Heart left ventricle (tissue), 16 donors: ENCODE data around the gene C1QTNF4. TPM values are rescaled to one million over a fixed set of nuclear protein-coding genes. Genes with fewer than 3 reads are reported as not detected.

Experiments used
- ATAC-seq, 4 donors: fragments of 200-7000 bp; cut with Tn5 transposase; one replicate each; pipeline ENCODE4 v1.9.1; 2020 to 2022; ENCODE audit warnings: moderate library complexity in 4 of 4, mild to moderate bottlenecking in 3 of 4, moderate number of reproducible peaks in 1 of 4
- DNase-seq, 5 donors: peaks; one replicate each; pipeline ENCODE4 v3.0.0-alpha.2; 2020
- H3K27ac ChIP-seq, 12 donors: fragments of 200-600 bp; sonication (generic) in 4 of 12; one replicate each; pipeline versions ENCODE4 v1.5.0 to v1.8.0; 2016 to 2022; ENCODE audit warnings: mild to moderate bottlenecking in 2 of 12
- H3K27me3 ChIP-seq, 9 donors: fragments of 200-600 bp; sonication (generic) in 2 of 9; one replicate each; pipeline versions ENCODE4 v1.5.1 to v1.8.0; 2016 to 2022; ENCODE audit warnings: mild to moderate bottlenecking in 3 of 9
- H3K36me3 ChIP-seq, 9 donors: fragments of 200-600 bp; sonication (generic) in 2 of 9; one replicate each; pipeline versions ENCODE4 v1.5.0 to v1.8.0; 2018 to 2022; ENCODE audit warnings: mild to moderate bottlenecking in 2 of 9
- H3K4me1 ChIP-seq, 12 donors: fragments of 200-600 bp; sonication (generic) in 4 of 12; one replicate each; pipeline versions ENCODE4 v1.5.0 to v1.8.0; 2016 to 2022; ENCODE audit warnings: mild to moderate bottlenecking in 3 of 12
- H3K4me3 ChIP-seq, 12 donors: fragments of 200-600 bp; sonication (generic) in 4 of 12; one replicate each; pipeline versions ENCODE4 v1.5.0 to v1.8.0; 2017 to 2022; ENCODE audit warnings: mild to moderate bottlenecking in 9 of 12, moderate library complexity in 4 of 12
- H3K9me3 ChIP-seq, 12 donors: fragments of 200-600 bp; sonication (generic) in 4 of 12; one replicate each; pipeline versions ENCODE4 v1.5.0 to v1.8.0; 2016 to 2022; ENCODE audit warnings: mild to moderate bottlenecking in 1 of 12
- CTCF ChIP-seq, 12 donors: fragments of 200-600 bp; sonication (generic) in 4 of 12; IDR thresholded peaks; one replicate each; pipeline versions ENCODE4 v1.5.0 to v1.8.0; 2018 to 2022; ENCODE audit warnings: antibody characterized with exemption in 12 of 12, mild to moderate bottlenecking in 5 of 12
- POLR2A ChIP-seq, 2 donors: fragments of 450-650 bp; IDR thresholded peaks; one replicate each; pipeline ENCODE4 v1.6.1; 2017; ENCODE audit warnings: antibody characterized with exemption in 2 of 2, mild to moderate bottlenecking in 2 of 2, moderate library complexity in 2 of 2
- WGBS, 4 donors: extraction: QIAGEN DNeasy Blood & Tissue Kit in 2 of 4; methylation state at CpG; one replicate each; pipeline versions ENCODE4 v1.1.5 to v1.1.7; 2013 to 2018; 5-methylcytosine and 5-hydroxymethylcytosine counted together
- intact Hi-C, 10 donors: fragments of 100-400 bp; cut with DNase I; formaldehyde crosslinking; loops; one replicate each; pipeline versions ENCODE4 v1.11.1 to v1.14.2; 2022
- polyA plus RNA-seq, 2 donors: library from polyadenylated mRNA; stranded (reverse); fragments of 200-250 nt; gene quantifications; one replicate each; pipeline ENCODE4 v1.2.3, GENCODE V29; 2013
- total RNA-seq, 9 donors: library from RNA; depleted of rRNA in 2 of 9; stranded (reverse); fragments of >200 nt in 2 of 9; fragmentation: NEBNext Ultra II Directional in 3 of 9; extraction: Animal tissue kit (Norgen Biotek cat#: 25700) in 3 of 9; gene quantifications; one replicate each; pipeline versions ENCODE4 v1.1.0 to v1.2.4, GENCODE V29; 2016 to 2023
- donor health status: ischemic (EF 13 %, LVEDD 7.1; RV severe dilation, severe dysfunction).
- donor health status: healthy with polysubstance abuse.
- donor health status: DM: no; HTN: yes; CAD: no.
- donor health status: DM: no; HTN: no; CAD: no.
- donor health status: ischemic (EF 25% LVEDD 6.9; RV normal size, moderate dysfunction).
- donor health status: ischemic (EF 25% LVEDD 5.7; RV mildly dilated, moderate dysfunction).
- donor health status: healthy.
- donor health status: DM: yes; HTN: yes; CAD: no.
- donor health status: ischemic (EF 35%, LVEDD 5.7; RV mildly dilated, moderate dysfunction).
- donor health status: nonischemic (EF 11% LVEDD 7.7; RV severe dilation, severe dysfunction).
- donor health status: DM: yes; HTN: yes; CAD: no.
- donor health status: PGD.
- donor health status: ischemic (EF 29% LVEDD 5.4; RV normal size, mild dysfunction).
- donor health status: nonischemic (EF 23%, LVEDD 6.1; RV moderate dilation, normal function).

The C1QTNF4 gene
- total and polyA plus RNA-seq, 11 donors = 0.23 to 1.5 (median 0.67) TPM; not detected in 1

GRCh38 chr11:47631473-47631872 lies 37.3 kb upstream of the C1QTNF4 start:
- peaks cover 0 to 6% (median 0%) of the 10 kb centered on the region in 12 donors for H3K4me1 ChIP-seq
- ATAC-seq (no peak), DNase-seq (no peak)
- no peaks in the 10 kb centered on the region for H3K27me3 ChIP-seq
- H3K36me3 ChIP-seq = peaks cover 3 to 100% (median 94%) of the 10 kb centered on the region in 9 donors
- no peak overlapping the region for H3K27ac ChIP-seq
- no peaks in the 10 kb centered on the region for H3K9me3 ChIP-seq
- TF ChIP-seq CTCF (IDR thresholded peaks at IDR 0.05) = no peak
- TF ChIP-seq POLR2A (IDR thresholded peaks at IDR 0.05) = no peak
- WGBS, 4 donors = 36 to 43% (median 42%) methylated on average over 5 of the region's 5 CpGs
- intact Hi-C loops = no loop called here
- no peak overlapping the region for H3K4me3 ChIP-seq

DNA sequence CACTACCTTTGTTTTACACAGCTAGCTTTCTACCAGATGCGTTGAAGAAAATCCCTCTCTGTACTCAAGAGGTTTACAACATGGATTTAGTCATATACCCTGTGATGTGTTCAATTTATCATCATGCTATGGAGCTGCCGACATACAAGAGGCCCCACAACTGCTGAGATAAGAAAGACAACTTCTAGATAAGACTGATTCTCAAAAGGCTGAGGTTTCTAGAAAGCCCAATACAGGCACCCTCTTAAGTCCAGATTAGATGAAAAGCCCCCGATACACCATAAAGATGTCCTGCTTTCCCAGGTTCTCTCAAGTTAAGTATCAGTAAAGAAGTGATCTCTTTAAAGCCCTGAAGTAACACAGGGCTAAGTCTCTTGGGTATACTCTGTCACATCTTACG lies 33.8 kb upstream of the C1QTNF4 start:
- no peak for TF ChIP-seq POLR2A (IDR thresholded peaks at IDR 0.05)
- no peak for TF ChIP-seq CTCF (IDR thresholded peaks at IDR 0.05)
- Histone ChIP-seq H3K4me3 (no peak overlapping the region), H3K27ac (no peak overlapping the region), H3K27me3 (no peaks in the 10 kb centered on the region), H3K9me3 (no peaks in the 10 kb centered on the region), H3K4me1 (peaks cover 0 to 6% (median 0%) of the 10 kb centered on the region in 12 donors), H3K36me3 (peaks cover 3 to 100% (median 97%) of the 10 kb centered on the region in 9 donors)
- intact Hi-C loops = no loop called here
- no peak for DNase-seq
- WGBS, 4 donors = 73 to 83% (median 79%) methylated on average over 4 of the region's 4 CpGs
- no peak for ATAC-seq

GRCh38 chr11:47626234-47626633 lies 32.0 kb upstream of the C1QTNF4 start:
- Histone ChIP-seq H3K27me3 (no peaks in the 10 kb centered on the region), H3K9me3 (no peaks in the 10 kb centered on the region), H3K36me3 (peaks cover 3 to 100% (median 100%) of the 10 kb centered on the region in 9 donors), H3K4me3 (no peak overlapping the region), H3K27ac (no peak overlapping the region), H3K4me1 (peaks cover 0 to 6% (median 0%) of the 10 kb centered on the region in 12 donors)
- WGBS, 4 donors = 91 to 98% (median 97%) methylated on average over 8 of the region's 8 CpGs
- ATAC-seq (no peak), DNase-seq (no peak)
- TF ChIP-seq CTCF (IDR thresholded peaks at IDR 0.05) = no peak
- no peak for TF ChIP-seq POLR2A (IDR thresholded peaks at IDR 0.05)
- intact Hi-C loops = no loop called here

DNA sequence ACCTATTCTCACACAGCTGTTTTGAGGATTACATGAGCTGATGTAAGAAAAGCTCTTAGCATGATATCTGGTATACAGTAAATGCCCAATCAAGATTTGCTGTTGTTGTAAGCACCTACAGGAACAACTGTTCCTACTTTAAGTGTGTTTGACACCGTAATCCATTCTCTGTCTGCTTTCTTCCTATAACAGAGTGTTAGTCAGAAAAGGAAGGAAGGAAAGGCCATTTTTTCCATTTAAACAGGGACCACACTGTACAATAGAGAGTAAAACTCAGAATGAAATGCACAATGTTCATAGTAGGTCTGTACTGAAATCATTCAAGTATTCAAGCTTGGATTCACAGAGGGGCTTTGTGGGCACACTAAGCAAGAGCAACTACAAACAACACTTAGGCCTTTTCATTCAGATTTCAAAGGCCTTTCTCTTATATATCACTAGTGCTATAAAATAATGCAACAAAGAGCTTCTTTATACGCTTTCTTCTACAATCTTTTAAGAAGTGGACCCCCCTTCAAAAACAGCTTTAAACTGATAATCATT lies 26.7 kb upstream of the C1QTNF4 start:
- Histone ChIP-seq H3K9me3 (no peaks in the 10 kb centered on the region), H3K27me3 (no peaks in the 10 kb centered on the region), H3K27ac (no peak overlapping the region), H3K36me3 (peaks cover 0 to 98% (median 79%) of the 10 kb centered on the region in 9 donors), H3K4me1 (peaks cover 0 to 12% (median 3%) of the 10 kb centered on the region in 12 donors), H3K4me3 (no peak overlapping the region)
- WGBS, 4 donors = 78 to 88% (median 84%) methylated on average over 2 of the region's 2 CpGs
- TF ChIP-seq CTCF (IDR thresholded peaks at IDR 0.05) (no peak), POLR2A (IDR thresholded peaks at IDR 0.05) (no peak)
- ATAC-seq (no peak), DNase-seq (no peak)
- intact Hi-C loops = no loop called here
